Measurements from ENCODE around the gene ERC1. TPM values are rescaled to one million over a fixed set of nuclear protein-coding genes. Genes with fewer than 3 reads are reported as not detected.
A peak's percentile ranks its signal among the peaks of the same experiment; 100 is the strongest.

ERC1 gene
- total and polyA plus RNA-seq, 3 experiments from 2014 or later = 11.0 to 24.2 (median 22.6) TPM

DNA sequence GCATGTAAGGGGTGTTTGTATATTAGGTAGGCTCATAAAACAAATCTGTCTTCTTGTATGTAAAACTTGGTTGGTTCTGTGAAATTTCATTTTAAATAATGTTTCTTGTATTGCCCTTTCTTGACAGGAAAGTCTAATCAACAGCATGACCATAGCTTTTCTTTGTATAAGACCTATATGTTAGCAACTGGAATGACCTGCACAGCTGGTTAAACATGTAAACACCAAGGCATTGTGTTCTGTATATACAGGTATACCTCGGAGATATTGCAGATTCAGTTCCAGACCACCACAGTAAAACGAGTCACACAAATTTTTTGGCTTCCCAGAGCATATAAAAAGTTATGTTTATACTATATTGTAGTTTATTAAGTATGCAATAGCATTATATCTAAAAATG lies 183.6 kb downstream of the ERC1 start:
- Histone ChIP-seq H3K9me3 (ENCODE audit: low read length) (no peaks in the 10 kb centered on the region), H3K27me3 (ENCODE audit: insufficient read depth, low read length, poor library complexity, severe bottlenecking) (no peaks in the 10 kb centered on the region), H3K4me3 (ENCODE audit: low read length) (no peak overlapping the region), H3K4me1 (ENCODE audit: insufficient read depth, low read length) (no peaks in the 10 kb centered on the region), H3K27ac (ENCODE audit: low read depth, low read length) (no peak overlapping the region), H3K36me3 (ENCODE audit: insufficient read depth, low read length) (no peaks in the 10 kb centered on the region)
- ChIA-PET CTCF (no interaction called here), POLR2A (no interaction called here)
- no peaks in the 10 kb centered on the region for H3K9me3 Mint-ChIP-seq
- no peak overlapping the region for H3K27ac Mint-ChIP-seq
- H3K36me3 Mint-ChIP-seq = peaks cover 5 to 13% (median 10%) of the 10 kb centered on the region in 3 donors
- H3K4me1 Mint-ChIP-seq = peaks cover 0 to 3% (median 0%) of the 10 kb centered on the region in 3 donors
- no peak overlapping the region for H3K4me3 Mint-ChIP-seq
- DNase-seq = no peak
- H3K27me3 Mint-ChIP-seq = no peaks in the 10 kb centered on the region

DNA sequence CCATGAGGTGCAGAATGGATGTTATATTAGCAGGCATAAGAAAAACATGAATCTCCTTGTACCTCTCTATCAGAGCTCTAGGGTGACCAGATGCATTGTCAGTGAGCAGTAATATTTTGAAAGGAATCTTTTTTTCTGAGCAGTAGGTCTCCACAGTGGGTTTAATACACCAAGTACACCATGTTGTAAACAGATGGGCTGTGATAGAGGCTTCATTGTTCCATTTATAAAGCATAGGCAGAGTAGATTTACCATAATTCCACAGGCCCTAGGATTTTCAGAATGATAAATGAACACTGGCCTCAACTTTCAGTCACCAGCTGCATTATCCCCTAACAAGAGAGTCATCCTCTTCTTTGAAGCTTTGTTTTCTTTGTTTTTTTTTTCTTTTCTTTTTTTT lies 185.2 kb downstream of the ERC1 start:
- Histone ChIP-seq H3K27me3 (ENCODE audit: insufficient read depth, low read length, poor library complexity, severe bottlenecking) (no peaks in the 10 kb centered on the region), H3K9me3 (ENCODE audit: low read length) (no peaks in the 10 kb centered on the region), H3K4me3 (ENCODE audit: low read length) (no peak overlapping the region), H3K36me3 (ENCODE audit: insufficient read depth, low read length) (peaks cover 3% of the 10 kb centered on the region), H3K27ac (ENCODE audit: low read depth, low read length) (no peak overlapping the region), H3K4me1 (ENCODE audit: insufficient read depth, low read length) (no peaks in the 10 kb centered on the region)
- DNase-seq = no peak
- POLR2A ChIA-PET = no interaction called here
- Mint-ChIP-seq H3K4me1 (peaks cover 0 to 3% (median 0%) of the 10 kb centered on the region in 3 donors), H3K36me3 (peaks cover 5 to 25% (median 15%) of the 10 kb centered on the region in 3 donors), H3K27ac (no peak overlapping the region), H3K27me3 (no peaks in the 10 kb centered on the region), H3K4me3 (no peak overlapping the region), H3K9me3 (no peaks in the 10 kb centered on the region)
- CTCF ChIA-PET = no interaction called here

DNA sequence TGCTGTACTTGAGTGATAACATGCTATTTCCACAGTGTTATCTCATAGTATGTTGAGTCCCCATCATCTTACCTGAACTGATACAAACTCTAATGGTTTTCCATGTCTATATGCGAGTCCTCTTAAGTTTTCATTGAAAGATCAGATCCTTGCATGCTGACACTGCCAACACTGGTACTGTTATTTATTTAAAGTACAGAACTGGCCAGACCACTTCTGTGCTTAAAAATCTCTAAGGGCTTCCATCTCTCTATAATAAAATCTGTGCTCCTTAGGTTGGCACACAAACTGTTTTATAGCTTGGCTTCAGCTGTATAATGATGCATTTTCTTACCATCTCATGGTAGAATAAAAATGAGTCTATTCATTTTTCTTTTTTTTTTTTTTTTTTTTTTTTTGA lies 188.1 kb downstream of the ERC1 start:
- DNase-seq = no peak

DNA sequence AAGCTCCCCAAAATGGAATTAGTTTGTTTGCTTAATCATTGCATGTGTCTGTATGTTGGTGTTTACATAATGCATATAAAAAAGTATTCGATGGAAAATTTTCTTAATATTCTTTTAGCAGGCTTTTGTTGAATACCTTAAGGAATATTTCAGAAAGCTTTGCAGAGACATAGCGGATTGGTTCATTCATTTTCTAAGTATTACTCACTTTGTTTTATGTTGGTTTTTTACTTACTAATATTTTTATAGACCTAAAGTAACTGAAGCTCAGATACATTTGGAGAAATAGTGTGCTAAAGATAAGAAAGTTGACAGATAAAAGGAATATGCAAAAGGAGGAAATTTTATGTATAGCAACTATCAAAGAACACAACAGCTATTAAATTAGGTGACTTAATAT lies 191.0 kb downstream of the ERC1 start:
- Histone ChIP-seq H3K36me3 (ENCODE audit: insufficient read depth, low read length) (peaks cover 3% of the 10 kb centered on the region), H3K4me1 (ENCODE audit: insufficient read depth, low read length) (no peaks in the 10 kb centered on the region), H3K9me3 (ENCODE audit: low read length) (no peaks in the 10 kb centered on the region), H3K27me3 (ENCODE audit: insufficient read depth, low read length, poor library complexity, severe bottlenecking) (no peaks in the 10 kb centered on the region), H3K27ac (ENCODE audit: low read depth, low read length) (no peak overlapping the region), H3K4me3 (ENCODE audit: low read length) (no peak overlapping the region)
- H3K4me3 Mint-ChIP-seq = no peak overlapping the region
- H3K36me3 Mint-ChIP-seq = peaks cover 7 to 46% (median 22%) of the 10 kb centered on the region in 3 donors
- no peak for DNase-seq
- H3K27me3 Mint-ChIP-seq = no peaks in the 10 kb centered on the region
- no peaks in the 10 kb centered on the region for H3K9me3 Mint-ChIP-seq
- H3K4me1 Mint-ChIP-seq = no peaks in the 10 kb centered on the region
- CTCF ChIA-PET = interaction anchor here (1.4 kb wide), 1 partner anchor 64 kb away, joined by 3 read pairs; no protein-coding TSS in a partner anchor
- POLR2A ChIA-PET = no interaction called here
- no peak overlapping the region for H3K27ac Mint-ChIP-seq

More for the DNA sequence above, 188.1 kb downstream of the ERC1 start:
- POLR2A ChIA-PET = no interaction called here
- H3K4me3 ChIP-seq (ENCODE audit: low read length) = no peak overlapping the region
- H3K4me3 Mint-ChIP-seq = no peak overlapping the region
- no peaks in the 10 kb centered on the region for H3K9me3 ChIP-seq (ENCODE audit: low read length)
- H3K36me3 ChIP-seq (ENCODE audit: insufficient read depth, low read length) = peaks cover 3% of the 10 kb centered on the region
- no peaks in the 10 kb centered on the region for H3K27me3 ChIP-seq (ENCODE audit: insufficient read depth, low read length, poor library complexity, severe bottlenecking)
- no peaks in the 10 kb centered on the region for H3K27me3 Mint-ChIP-seq
- CTCF ChIA-PET = no interaction called here
- H3K9me3 Mint-ChIP-seq = no peaks in the 10 kb centered on the region
- peaks cover 0 to 3% (median 0%) of the 10 kb centered on the region in 3 donors for H3K4me1 Mint-ChIP-seq
- no peak overlapping the region for H3K27ac Mint-ChIP-seq
- peaks cover 7 to 42% (median 20%) of the 10 kb centered on the region in 3 donors for H3K36me3 Mint-ChIP-seq
- H3K27ac ChIP-seq (ENCODE audit: low read depth, low read length) = no peak overlapping the region
- no peaks in the 10 kb centered on the region for H3K4me1 ChIP-seq (ENCODE audit: insufficient read depth, low read length)

DNA sequence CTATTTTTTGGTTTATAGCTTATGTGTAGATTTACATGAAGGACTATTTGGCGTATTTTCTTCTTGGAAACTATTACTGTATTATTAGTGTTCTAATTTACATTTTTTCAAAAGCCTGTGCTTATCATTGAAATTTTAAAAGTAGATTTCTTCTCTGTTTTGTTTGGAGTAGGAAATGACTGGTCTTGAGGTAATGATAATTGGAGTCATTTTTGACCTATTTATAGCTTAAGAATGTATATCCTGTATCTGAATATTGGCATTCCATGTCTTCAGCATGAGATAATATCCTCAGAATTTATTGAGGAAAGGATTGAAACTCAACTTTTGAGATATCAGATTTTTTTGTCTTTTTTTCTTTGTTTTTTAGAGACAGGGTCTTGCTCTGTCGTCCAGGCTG lies 193.4 kb downstream of the ERC1 start:
- Mint-ChIP-seq H3K4me1 (no peaks in the 10 kb centered on the region), H3K27ac (no peak overlapping the region), H3K9me3 (no peaks in the 10 kb centered on the region), H3K27me3 (no peaks in the 10 kb centered on the region), H3K36me3 (peaks cover 7 to 53% (median 24%) of the 10 kb centered on the region in 3 donors), H3K4me3 (no peak overlapping the region)
- H3K4me1 ChIP-seq (ENCODE audit: insufficient read depth, low read length) = no peaks in the 10 kb centered on the region
- no peak overlapping the region for H3K4me3 ChIP-seq (ENCODE audit: low read length)
- CTCF ChIA-PET = no interaction called here
- no peak for DNase-seq
- H3K36me3 ChIP-seq (ENCODE audit: insufficient read depth, low read length) = peaks cover 3% of the 10 kb centered on the region
- POLR2A ChIA-PET = no interaction called here
- H3K27me3 ChIP-seq (ENCODE audit: insufficient read depth, low read length, poor library complexity, severe bottlenecking) = no peaks in the 10 kb centered on the region
- no peaks in the 10 kb centered on the region for H3K9me3 ChIP-seq (ENCODE audit: low read length)
- H3K27ac ChIP-seq (ENCODE audit: low read depth, low read length) = no peak overlapping the region

DNA sequence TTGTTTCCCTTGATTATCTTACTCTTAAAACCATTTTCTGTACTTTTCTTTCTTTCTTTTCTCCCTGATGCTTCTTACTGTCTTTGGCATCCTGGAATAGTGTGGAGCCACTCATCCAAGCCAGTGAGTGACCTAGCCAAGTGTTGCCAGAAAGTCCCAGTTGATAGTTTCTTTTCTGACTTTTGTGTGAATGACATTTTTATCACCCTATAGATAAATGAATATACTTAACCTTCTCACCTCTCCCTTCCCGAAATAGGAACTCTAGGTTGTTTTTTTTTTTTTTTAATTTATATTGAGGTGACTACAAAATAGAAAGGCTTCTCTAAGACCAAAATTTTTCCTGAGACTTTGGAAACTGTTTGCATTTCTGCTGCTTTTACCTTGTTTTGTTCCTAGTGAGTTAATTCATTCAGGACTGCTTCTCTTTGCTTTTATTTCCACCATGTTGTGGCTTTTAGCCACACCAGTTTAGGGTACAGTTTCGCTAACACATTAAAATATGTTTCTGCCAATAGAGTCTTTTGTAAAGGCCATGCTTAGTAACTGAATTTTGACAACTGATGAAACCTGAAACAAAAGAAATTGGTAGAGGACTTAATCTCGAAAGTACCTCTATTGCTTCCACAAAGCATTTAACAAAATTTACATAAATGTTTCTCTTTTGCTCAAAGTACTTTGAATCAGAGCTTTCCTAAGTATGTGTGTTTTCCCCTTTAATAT lies 194.6 kb downstream of the ERC1 start:
- no peak overlapping the region for H3K4me3 ChIP-seq (ENCODE audit: low read length)
- ChIA-PET POLR2A (no interaction called here), CTCF (no interaction called here)

DNA sequence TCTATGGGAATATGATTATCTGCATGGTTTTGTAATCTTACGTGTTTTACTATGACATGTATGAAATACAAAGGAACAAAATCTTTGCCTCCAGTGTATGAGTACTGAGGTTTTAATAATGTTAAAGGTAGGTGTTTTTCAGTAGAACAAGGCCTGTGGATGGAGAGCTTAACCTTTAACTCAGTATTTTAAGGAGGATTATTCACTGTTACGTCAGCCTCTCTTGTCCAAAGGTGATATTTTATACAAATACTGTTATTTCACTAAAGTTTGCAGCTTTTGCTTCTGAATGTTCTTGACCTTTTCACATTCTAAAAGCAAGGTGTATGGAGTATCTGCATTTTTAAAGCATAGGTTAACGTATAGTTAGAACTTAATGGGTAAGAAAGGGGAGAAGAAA lies 195.3 kb downstream of the ERC1 start:
- H3K27ac Mint-ChIP-seq = no peak overlapping the region

More for the DNA sequence above, 194.6 kb downstream of the ERC1 start:
- Mint-ChIP-seq H3K4me1 (no peaks in the 10 kb centered on the region), H3K27ac (peak overlapping the region in 4 of 8 donors; percentile 14 to 50 (median 34)), H3K27me3 (no peaks in the 10 kb centered on the region), H3K36me3 (peaks cover 7 to 54% (median 21%) of the 10 kb centered on the region in 3 donors), H3K9me3 (no peaks in the 10 kb centered on the region), H3K4me3 (no peak overlapping the region)
- Histone ChIP-seq H3K36me3 (ENCODE audit: insufficient read depth, low read length) (no peaks in the 10 kb centered on the region), H3K27ac (ENCODE audit: low read depth, low read length) (no peak overlapping the region), H3K4me1 (ENCODE audit: insufficient read depth, low read length) (no peaks in the 10 kb centered on the region), H3K27me3 (ENCODE audit: insufficient read depth, low read length, poor library complexity, severe bottlenecking) (no peaks in the 10 kb centered on the region), H3K9me3 (ENCODE audit: low read length) (no peaks in the 10 kb centered on the region)
- DNase-seq = no peak

DNA sequence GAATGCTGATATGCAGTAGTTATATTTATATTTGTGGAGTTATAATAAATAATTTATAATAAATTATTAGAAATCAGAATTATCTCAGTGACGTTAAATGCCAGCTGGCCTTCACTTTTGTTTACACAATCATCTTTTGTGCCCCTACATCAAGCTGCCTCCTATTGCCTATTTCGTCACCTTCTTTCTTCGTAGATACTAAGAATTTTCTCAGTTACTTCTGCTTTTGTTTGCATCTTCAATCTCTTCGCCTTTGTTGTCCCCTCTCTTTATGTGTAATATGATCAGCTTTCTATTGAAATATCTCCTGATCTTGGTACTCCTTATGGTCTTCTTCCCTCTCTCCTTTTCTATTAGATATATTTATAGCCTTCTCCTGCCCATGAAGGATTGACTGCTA lies 197.0 kb downstream of the ERC1 start:
- no peaks in the 10 kb centered on the region for H3K27me3 Mint-ChIP-seq
- no peaks in the 10 kb centered on the region for H3K27me3 ChIP-seq (ENCODE audit: insufficient read depth, low read length, poor library complexity, severe bottlenecking)
- H3K9me3 Mint-ChIP-seq = no peaks in the 10 kb centered on the region
- ChIA-PET CTCF (interaction anchor here (1.2 kb wide), 1 partner anchor 752 kb away, joined by 3 read pairs; no protein-coding TSS in a partner anchor), POLR2A (no interaction called here)
- H3K27ac ChIP-seq (ENCODE audit: low read depth, low read length) = no peak overlapping the region
- peaks cover 0 to 2% (median 0%) of the 10 kb centered on the region in 3 donors for H3K4me1 Mint-ChIP-seq
- H3K4me3 ChIP-seq (ENCODE audit: low read length) = no peak overlapping the region
- H3K36me3 ChIP-seq (ENCODE audit: insufficient read depth, low read length) = no peaks in the 10 kb centered on the region
- H3K36me3 Mint-ChIP-seq = peaks cover 7 to 58% (median 20%) of the 10 kb centered on the region in 3 donors
- no peak for DNase-seq
- H3K9me3 ChIP-seq (ENCODE audit: low read length) = no peaks in the 10 kb centered on the region
- H3K27ac Mint-ChIP-seq = no peak overlapping the region
- H3K4me1 ChIP-seq (ENCODE audit: insufficient read depth, low read length) = no peaks in the 10 kb centered on the region
- no peak overlapping the region for H3K4me3 Mint-ChIP-seq

More for the DNA sequence above, 195.3 kb downstream of the ERC1 start:
- no peaks in the 10 kb centered on the region for H3K9me3 ChIP-seq (ENCODE audit: low read length)
- Mint-ChIP-seq H3K4me1 (no peaks in the 10 kb centered on the region), H3K9me3 (no peaks in the 10 kb centered on the region), H3K4me3 (no peak overlapping the region), H3K27me3 (no peaks in the 10 kb centered on the region), H3K36me3 (peaks cover 7 to 55% (median 19%) of the 10 kb centered on the region in 3 donors)
- no peak overlapping the region for H3K4me3 ChIP-seq (ENCODE audit: low read length)
- POLR2A ChIA-PET = no interaction called here
- CTCF ChIA-PET = no interaction called here
- no peak overlapping the region for H3K27ac ChIP-seq (ENCODE audit: low read depth, low read length)
- no peaks in the 10 kb centered on the region for H3K36me3 ChIP-seq (ENCODE audit: insufficient read depth, low read length)
- H3K4me1 ChIP-seq (ENCODE audit: insufficient read depth, low read length) = no peaks in the 10 kb centered on the region
- no peaks in the 10 kb centered on the region for H3K27me3 ChIP-seq (ENCODE audit: insufficient read depth, low read length, poor library complexity, severe bottlenecking)
- no peak for DNase-seq

Measured in CD8-positive, alpha-beta memory T cell (primary cell).